Measurements from ENCODE around the gene ASB18. TPM values are rescaled to one million over a fixed set of nuclear protein-coding genes. Genes with fewer than 3 reads are reported as not detected.

Gene ASB18
- total RNA-seq, 1 experiment from 2014 or later, result not detected

- no peak overlapping the region for H3K4me2 ChIP-seq (ENCODE audit: low read length)
- POLR2A ChIA-PET, result no interaction called here
- no peak for ATAC-seq
Measured at GRCh38 chr2:236178890-236179235, 85.3 kb downstream of the ASB18 start.

More at GRCh38 chr2:236178890-236179235, 85.3 kb downstream of the ASB18 start:
- no TSS peak for BruUV-seq (replicated peaks)
- H3K27ac ChIP-seq (ENCODE audit: low read depth, low read length), result no peak overlapping the region
- CTCF ChIA-PET, result interaction anchor here (0.6 to 8.8 kb wide), 8 partner anchors 9 to 413 kb away, joined by 3 to 112 read pairs (median 9); partner anchors contain the start of gene GBX2
- H3K36me3 ChIP-seq (ENCODE audit: control insufficient read depth in 1 of 2, insufficient read depth in 2 of 2, low read length in 2 of 2), result no peaks in the 10 kb centered on the region
- H3K4me1 ChIP-seq (ENCODE audit: control insufficient read depth in 1 of 2, insufficient read depth in 2 of 2, low read length in 2 of 2), result peaks cover 15 to 59% of the 10 kb centered on the region in 2 experiments
- no peak overlapping the region for H3K9ac ChIP-seq (ENCODE audit: low read length)
- H3K4me3 ChIP-seq (replicated peaks in 1 of 2; ENCODE audit: low read depth in 1 of 2, low read length in 2 of 2), result no peak overlapping the region
- TF ChIP-seq ZFX (IDR thresholded peaks at IDR 0.05), result no peak
- no peak for TF ChIP-seq ZNF274 (IDR thresholded peaks at IDR 0.05; ENCODE audit: low read depth, low read length)
- no peak for TF ChIP-seq REST (IDR thresholded peaks at IDR 0.05; ENCODE audit: low read depth)
- TF ChIP-seq SP1 (IDR thresholded peaks at IDR 0.05; ENCODE audit: low read depth), result no peak
- no peak for TF ChIP-seq RAD21 (IDR thresholded peaks at IDR 0.05; ENCODE audit: low read depth)
- no peak for TF ChIP-seq EZH2phosphoT487 (IDR thresholded peaks at IDR 0.05; ENCODE audit: borderline replicate concordance)
- intact Hi-C loops (cut with micrococcal nuclease), result loop anchor here (5.0 kb wide), 1 partner anchor 102 kb away; no protein-coding TSS in a partner anchor
- no peaks in the 10 kb centered on the region; the same call in 1 of the 2 replicates for H4K20me1 ChIP-seq (ENCODE audit: insufficient read depth)
- DNase-seq (ENCODE audit: low read depth, low spot score), result no peak
- no peaks in the 10 kb centered on the region for H3K9me3 ChIP-seq (ENCODE audit: control insufficient read depth in 1 of 2, insufficient read depth in 1 of 2, low read depth in 1 of 2, low read length in 2 of 2)
- RAD21 ChIA-PET (ENCODE audit: low non-redundant PET in 1 of 2, low total read pairs in 2 of 2, uncharacterized antibody in 2 of 2, unreplicated experiment in 2 of 2), result interaction anchor here (0.6 kb wide), 2 partner anchors 229 to 371 kb away, joined by 3 to 6 read pairs; no protein-coding TSS in a partner anchor
- H3K27me3 ChIP-seq (ENCODE audit: insufficient read depth, low read length), result no peaks in the 10 kb centered on the region
- H2AFZ ChIP-seq (ENCODE audit: low read depth, low read length, poor library complexity, severe bottlenecking), result no peak overlapping the region
- peaks cover 32% of the 10 kb centered on the region for H3K79me2 ChIP-seq (ENCODE audit: insufficient read depth, low read length)
- no peaks in the 10 kb centered on the region for H3K9me2 ChIP-seq (ENCODE audit: insufficient read depth)
